ENCODE data around the gene SPNS3. TPM values are rescaled to one million over a fixed set of nuclear protein-coding genes. Genes with fewer than 3 reads are reported as not detected.

Gene SPNS3
- total and polyA plus RNA-seq, 2 donors (not counting 3 experiments of a cell fraction or from before 2014, with no cell fraction given), result 0.18 to 0.66 TPM

DNA sequence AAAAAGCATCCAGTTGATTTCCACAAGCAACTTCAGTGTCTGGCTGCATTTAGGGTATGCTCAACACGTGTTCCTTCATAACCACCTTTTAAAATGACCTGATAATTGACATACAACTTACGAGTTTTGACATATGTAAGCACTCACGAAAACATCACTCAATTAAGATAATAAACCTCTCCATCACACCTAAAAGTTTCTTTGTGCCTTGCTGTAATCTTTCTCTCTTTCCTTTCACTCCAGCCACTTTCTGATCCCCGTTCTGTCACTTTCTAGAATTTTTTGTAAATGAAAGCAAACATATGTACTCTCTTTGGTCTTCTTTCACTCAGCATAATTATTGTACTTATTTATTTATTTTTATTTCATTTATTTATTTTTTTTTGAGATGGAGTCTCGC is 46.6 kb upstream of the SPNS3 start:
- no peak for FAIRE-seq
- no peak overlapping the region for H2AFZ ChIP-seq (ENCODE audit: low read depth, low read length)
- no peak overlapping the region for H3K27ac ChIP-seq (ENCODE audit: insufficient read depth, low read depth, low read length)
- dilution Hi-C loops (cut with MboI; ENCODE audit: extremely low pct_ligation_motif_present, low sequenced_read_pairs) (no loop called here), intact Hi-C loops (cut with micrococcal nuclease) (no loop called here)
- CTCF ChIA-PET, result interaction anchor here (0.6 kb wide), 1 partner anchor 130 kb away, joined by 3 read pairs; no protein-coding TSS in a partner anchor
- no peaks in the 10 kb centered on the region for H3K9me3 ChIP-seq (replicated peaks; ENCODE audit: control insufficient read depth, insufficient read depth, low read length)
- H3K4me2 ChIP-seq (ENCODE audit: insufficient read depth, low read length), result no peak overlapping the region
- POLR2A ChIA-PET, result no interaction called here
- no peaks in the 10 kb centered on the region for H3K27me3 ChIP-seq (ENCODE audit: control insufficient read depth in 2 of 2, insufficient read depth in 2 of 2, low read length in 2 of 2)
- no peak for TF ChIP-seq POLR2A (IDR thresholded peaks at IDR 0.05; ENCODE audit: low read depth, low read length)
- no peak for TF ChIP-seq GATA2 (IDR thresholded peaks at IDR 0.05; ENCODE audit: insufficient read depth, insufficient read length, low read depth, low read length)
- TF ChIP-seq EZH2 (IDR thresholded peaks at IDR 0.05; ENCODE audit: borderline replicate concordance, low read depth, low read length, severe bottlenecking), result no peak
- TF ChIP-seq MAX (IDR thresholded peaks at IDR 0.05; ENCODE audit: insufficient read depth, insufficient read length), result no peak
- no peak for TF ChIP-seq MYC (IDR thresholded peaks at IDR 0.05; ENCODE audit: low read depth, low read length)
- TF ChIP-seq JUN (IDR thresholded peaks at IDR 0.05; ENCODE audit: borderline replicate concordance, insufficient read depth, insufficient read length, low read depth), result no peak
- no peak for TF ChIP-seq FOS (IDR thresholded peaks at IDR 0.05; ENCODE audit: borderline replicate concordance, insufficient read depth, low read length)
- no peak for TF ChIP-seq CTCF (IDR thresholded peaks at IDR 0.05; ENCODE audit: extremely low read depth in 1 of 2, insufficient read depth in 1 of 2, low read depth in 1 of 2, low read length in 2 of 2)
- no peak for TF ChIP-seq POLR2AphosphoS5 (IDR thresholded peaks at IDR 0.05; ENCODE audit: insufficient read depth, low read depth, low read length)
- no peak overlapping the region for H3K4me3 ChIP-seq (replicated peaks in 1 of 3; ENCODE audit: insufficient read depth in 1 of 3, low read depth in 1 of 3, low read length in 3 of 3)
- no TSS peak for BruUV-seq (replicated peaks)
- no peaks in the 10 kb centered on the region for H3K36me3 ChIP-seq (ENCODE audit: control insufficient read depth in 2 of 2, extremely low read depth in 1 of 2, insufficient read depth in 2 of 2, low read length in 2 of 2)
- H3K9me1 ChIP-seq (replicated peaks; ENCODE audit: control insufficient read depth, extremely low read depth, insufficient read depth, low read length), result no peaks in the 10 kb centered on the region
- H3K4me1 ChIP-seq (ENCODE audit: control insufficient read depth, extremely low read depth, insufficient read depth, low read length), result no peaks in the 10 kb centered on the region
- no peak overlapping the region for H3K9ac ChIP-seq (replicated peaks; ENCODE audit: extremely low read depth, insufficient read depth, low read length)
- H3K79me2 ChIP-seq (ENCODE audit: control insufficient read depth, insufficient read depth, low read length), result no peaks in the 10 kb centered on the region
- H4K20me1 ChIP-seq (replicated peaks; ENCODE audit: control insufficient read depth, extremely low read depth, insufficient read depth, low read length), result no peaks in the 10 kb centered on the region
- no peak for DNase-seq (ENCODE audit: low read depth, low spot score)

Measured in endothelial cell of umbilical vein (primary cell).